AG09319 (cell line): ENCODE measurements around the gene ARL3.

Experiments used
- DNase-seq: peaks from one replicate; pipeline ENCODE4 v3.0.0-alpha.2; 2010; ENCODE audit warnings: low read depth; ENCODE audit errors: extremely low read depth
- TF ChIP-seq, protein P1 (sequence below): IDR thresholded peaks from 2 replicates; pipeline ENCODE4 v1.5.1; 2011; ENCODE audit warnings: low read depth, mild to moderate bottlenecking, inconsistent platforms, low read length, moderate library complexity

ARL3 gene

DNA sequence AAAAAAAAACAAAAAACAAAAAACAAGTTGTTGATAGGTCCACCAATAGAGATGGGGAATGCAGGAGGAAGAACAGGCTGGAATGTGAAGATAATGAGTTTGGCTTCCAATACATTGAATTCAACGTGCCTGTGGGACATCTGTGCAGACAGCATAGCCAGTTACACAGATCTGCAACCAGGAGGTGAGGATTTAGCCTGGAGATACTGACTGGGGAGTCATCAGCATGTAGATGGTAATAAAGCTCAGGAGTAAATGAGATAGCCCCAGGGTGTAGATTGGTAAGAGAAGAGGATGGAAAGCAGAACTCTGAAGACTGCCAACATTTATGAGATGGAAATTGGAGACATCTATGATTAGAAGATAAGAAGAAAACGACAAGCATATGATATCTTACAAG lies 74.7 kb downstream of the ARL3 start:
- DNase-seq: no peak
- TF ChIP-seq, protein P1, sequence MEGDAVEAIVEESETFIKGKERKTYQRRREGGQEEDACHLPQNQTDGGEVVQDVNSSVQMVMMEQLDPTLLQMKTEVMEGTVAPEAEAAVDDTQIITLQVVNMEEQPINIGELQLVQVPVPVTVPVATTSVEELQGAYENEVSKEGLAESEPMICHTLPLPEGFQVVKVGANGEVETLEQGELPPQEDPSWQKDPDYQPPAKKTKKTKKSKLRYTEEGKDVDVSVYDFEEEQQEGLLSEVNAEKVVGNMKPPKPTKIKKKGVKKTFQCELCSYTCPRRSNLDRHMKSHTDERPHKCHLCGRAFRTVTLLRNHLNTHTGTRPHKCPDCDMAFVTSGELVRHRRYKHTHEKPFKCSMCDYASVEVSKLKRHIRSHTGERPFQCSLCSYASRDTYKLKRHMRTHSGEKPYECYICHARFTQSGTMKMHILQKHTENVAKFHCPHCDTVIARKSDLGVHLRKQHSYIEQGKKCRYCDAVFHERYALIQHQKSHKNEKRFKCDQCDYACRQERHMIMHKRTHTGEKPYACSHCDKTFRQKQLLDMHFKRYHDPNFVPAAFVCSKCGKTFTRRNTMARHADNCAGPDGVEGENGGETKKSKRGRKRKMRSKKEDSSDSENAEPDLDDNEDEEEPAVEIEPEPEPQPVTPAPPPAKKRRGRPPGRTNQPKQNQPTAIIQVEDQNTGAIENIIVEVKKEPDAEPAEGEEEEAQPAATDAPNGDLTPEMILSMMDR: no peak

DNA sequence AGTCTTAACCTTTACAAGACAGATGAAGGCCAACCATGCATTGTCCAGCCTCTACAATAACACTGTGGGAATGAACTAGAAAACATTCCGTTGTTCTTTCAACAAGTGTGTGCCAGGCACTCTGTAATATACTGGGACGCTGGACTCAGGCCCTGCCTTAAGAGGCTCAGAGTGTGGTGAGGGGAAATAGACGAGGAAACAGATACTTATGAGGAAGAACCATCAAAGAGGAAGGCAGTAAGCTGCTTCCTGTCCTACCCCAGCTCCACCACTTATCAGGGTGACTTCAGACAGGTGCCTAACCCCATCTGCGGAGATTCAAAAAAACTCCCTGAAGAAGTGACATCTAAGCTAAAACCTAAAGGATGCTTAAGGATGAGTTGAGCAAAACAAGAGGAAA lies 78.8 kb downstream of the ARL3 start:
- TF ChIP-seq, protein P1: no peak
- DNase-seq: no peak

DNA sequence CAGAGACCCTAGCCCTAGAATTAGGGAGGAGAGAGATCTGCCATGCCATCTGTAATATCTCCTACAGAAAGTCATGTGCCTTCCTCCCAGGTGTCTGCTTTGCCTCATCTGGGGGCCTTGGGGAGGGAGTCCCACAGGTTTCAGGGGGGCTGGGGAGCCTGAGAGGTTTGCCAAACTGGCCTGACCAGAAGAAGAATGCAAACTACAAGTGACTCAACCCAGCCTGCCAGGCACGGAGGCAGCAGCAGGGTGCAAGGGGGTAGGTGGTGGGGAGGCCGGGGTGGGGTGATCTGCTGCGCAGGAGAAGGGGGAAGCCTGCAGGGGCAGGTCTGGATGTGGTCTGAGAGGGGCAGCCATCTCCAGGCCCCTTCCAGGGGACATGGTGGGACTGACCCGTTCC lies 79.5 kb downstream of the ARL3 start:
- no peak for DNase-seq
- TF ChIP-seq, protein P1: no peak

DNA sequence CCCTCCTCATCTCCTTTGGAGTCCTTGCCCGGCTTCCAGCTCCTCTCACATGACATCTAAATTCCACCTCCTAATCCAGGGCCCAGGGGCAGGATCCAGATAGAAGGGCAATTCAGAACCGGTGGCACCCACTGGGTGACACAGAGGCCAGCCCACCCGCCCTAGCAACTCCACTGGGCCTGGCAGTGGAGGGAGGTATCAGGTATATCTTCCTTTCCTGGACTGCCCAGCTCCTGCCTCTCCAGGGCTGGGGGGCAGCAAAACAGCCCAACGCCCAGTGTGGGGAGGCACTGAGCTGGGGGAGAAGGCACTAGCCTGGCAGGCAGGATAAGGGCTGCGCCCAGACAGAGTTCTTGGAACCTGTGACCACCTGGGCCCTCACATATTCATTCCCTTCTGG lies 80.3 kb downstream of the ARL3 start:
- no peak for DNase-seq
- TF ChIP-seq, protein P1: no peak

DNA sequence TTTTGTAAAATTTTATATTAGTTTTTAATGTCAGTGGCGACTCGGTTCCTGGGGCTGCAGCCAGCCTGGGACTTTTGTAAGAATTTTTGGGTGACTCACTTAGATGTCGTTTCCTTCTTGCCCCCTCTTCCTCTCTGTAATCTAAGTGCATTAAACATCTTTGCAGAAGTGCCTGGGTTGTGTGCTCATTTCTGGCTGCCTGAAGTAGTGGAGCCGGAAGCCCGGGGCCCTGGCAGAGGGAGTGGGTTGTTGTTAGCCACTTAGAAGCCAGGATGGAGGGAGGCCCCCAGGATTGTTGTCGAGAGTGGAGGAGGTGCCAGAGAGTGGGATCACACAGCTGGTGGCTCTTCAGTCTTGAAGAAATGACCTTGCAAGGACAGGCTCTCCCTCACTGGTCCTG lies 80.9 kb downstream of the ARL3 start:
- TF ChIP-seq, protein P1: no peak
- DNase-seq: no peak

DNA sequence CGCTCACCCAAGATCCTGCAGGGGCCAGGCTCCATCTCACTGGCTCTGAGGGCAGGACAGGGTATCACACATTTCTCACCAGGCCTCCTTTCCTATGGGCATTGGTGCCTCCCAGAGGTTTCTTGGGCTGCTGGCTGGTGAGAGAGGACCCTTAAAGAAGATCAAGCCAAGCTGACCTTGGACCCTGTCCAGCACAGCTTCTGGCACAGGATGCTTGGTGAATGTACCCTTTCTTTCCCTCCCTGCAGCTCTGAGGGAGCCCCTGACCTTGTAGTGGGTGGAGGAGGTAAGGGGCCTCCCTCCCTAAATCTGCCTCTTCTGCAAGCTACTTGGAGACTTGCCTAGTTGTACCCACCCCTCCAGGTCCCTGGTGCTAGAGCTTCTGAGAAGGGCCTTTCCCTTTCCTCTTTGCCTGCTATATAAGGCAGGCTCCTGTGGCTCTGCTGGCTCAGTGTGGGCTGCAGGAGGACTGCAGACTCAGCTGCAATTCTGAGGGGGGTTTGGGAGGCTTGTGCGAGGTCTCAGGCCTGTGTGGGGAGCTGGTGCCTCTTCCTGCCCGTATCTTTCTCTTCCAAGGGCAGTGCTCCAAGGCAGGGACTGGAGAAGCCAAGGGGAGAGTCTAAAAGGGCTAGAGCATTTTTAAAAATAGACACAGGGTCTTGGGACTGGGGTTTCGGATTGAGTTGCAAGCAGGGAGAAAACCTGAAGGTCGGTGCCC lies 81.6 kb downstream of the ARL3 start:
- TF ChIP-seq, protein P1: no peak; the same call in 1 of the 2 replicates

DNA sequence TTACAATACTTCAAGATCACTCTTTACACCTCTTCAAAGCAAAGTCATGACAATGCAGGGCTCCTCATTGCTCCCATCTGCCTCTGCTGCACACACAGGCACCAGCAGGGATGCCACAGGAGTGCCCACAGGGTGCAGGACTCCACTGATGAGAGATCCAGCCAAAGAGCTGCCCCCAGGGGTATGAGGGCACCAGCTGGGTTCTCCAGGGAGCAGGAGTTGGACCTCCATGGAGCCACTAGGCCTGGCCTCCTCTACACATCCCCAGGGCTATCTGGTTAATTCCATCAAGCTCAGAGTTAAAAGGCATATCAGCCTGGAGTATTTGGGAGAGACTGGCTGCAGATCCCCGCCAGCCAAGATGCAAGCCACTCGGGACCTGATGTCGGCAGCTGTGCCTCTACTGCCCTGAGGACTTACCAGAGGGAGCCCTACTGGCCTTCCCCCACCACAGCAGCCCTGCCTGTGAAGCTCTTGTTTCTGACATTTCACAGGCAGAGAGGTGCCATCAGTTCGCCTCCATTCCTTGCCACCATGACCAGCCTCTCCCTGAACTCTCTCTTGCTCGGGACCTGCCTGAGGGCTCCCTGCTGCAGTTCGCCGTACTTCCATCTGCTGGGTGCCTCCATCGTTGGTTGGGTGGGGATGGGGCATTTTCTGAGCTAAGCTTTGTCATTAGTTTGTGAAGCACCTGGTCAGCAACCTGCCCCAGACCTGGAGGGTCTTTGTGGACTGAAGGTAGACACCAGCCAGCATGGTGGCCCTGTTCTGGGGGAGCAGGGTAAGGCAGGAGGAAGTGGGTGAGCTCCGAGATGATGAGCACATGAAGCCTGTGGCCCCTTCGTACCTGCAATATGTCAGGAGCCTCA lies 82.4 kb downstream of the ARL3 start:
- TF ChIP-seq, protein P1: no peak
- DNase-seq: no peak

More for the DNA sequence above, 81.6 kb downstream of the ARL3 start:
- no peak for DNase-seq
